HG02623 (cell line): ENCODE measurements around the gene ABCB7.
"Not testable (repeated sequence)": the region's sequence is repeated elsewhere in the genome, so short reads cannot be mapped to it uniquely, and the experiment has no call there.

Experiments used
- ATAC-seq: cut with Tn5 transposase; IDR thresholded peaks from one replicate; pipeline ENCODE4 v1.9.1; 2021; ENCODE audit warnings: moderate library complexity; ENCODE audit not compliant: unreplicated experiment

ABCB7 gene

DNA sequence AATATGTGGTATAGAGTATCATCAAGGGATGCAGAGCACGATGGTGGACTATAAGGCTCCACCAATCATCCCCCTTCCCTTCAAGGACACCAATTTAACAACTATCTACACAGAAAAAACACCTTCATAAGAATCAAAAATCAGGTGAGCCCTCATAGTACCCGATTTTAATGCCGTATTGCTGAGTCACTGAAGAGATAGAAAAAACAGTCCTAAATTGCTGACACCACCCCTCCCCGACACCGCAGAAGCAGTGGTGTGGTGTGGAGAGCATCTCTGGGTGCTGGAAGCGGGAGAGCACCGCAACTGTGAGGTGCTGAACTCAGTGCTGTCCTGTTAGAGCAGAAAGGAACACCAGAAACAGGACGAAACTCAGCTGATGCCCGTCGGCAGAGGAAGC, 49.3 kb downstream of the ABCB7 start:
- no peak for ATAC-seq

DNA sequence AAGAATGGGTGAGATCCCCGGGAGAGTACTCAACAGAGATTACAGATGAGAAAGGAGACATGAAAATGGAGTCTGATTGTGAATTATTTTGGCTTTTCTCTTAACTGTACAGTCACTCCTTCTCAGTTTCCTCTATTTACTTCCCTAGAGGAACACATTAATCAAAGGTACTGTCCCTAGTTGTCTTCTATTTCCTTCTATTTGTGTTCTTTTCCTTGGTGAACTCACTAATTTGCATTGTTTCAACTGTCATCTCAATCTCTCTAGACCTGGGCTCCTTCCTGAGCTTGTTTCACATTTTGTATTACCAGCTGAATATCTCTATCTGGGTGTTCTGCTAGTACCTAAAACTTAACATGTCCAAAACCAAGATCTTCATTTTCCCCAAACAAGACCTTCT, 59.8 kb downstream of the ABCB7 start:
- ATAC-seq = no peak

DNA sequence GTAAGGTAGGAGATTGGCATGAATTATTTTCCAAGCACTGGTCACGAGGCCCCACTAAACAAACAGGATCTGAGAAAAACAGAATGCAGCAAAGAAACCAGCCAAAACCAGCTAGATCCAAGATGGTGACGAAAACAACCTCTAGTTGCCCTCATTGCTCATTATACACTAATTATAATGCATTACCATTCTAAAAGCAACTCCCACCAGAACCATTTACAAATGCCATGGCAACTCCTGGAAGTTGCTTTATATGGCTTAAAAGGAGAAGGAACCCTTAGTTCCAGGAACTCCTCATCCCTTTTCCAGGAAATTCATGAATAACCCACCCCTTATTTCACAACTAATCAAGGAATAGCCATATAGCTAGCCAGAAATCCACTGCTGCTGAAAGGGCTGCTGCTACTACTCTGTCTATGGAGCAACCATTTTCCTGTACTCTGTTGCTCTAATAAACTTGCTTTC, 69.3 kb downstream of the ABCB7 start:
- no peak for ATAC-seq

DNA sequence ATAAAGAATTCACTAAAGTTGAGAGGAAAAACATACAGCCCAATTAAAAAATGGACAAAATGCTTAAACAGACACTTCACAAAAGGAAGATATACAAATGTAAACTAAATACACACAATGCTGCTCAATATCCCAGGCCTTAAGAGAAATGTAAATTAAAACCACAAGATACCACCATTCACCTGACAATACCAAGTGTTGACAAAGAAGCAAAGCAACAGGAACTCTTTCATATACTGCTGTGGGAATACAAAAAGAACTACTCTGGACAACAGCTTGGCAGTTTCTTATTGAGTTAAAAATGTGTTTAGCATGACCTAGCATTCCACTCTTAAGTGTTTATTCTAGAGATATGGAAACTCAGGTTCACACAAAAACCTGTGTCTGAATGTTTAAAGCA, 71.3 kb downstream of the ABCB7 start:
- ATAC-seq = no peak

DNA sequence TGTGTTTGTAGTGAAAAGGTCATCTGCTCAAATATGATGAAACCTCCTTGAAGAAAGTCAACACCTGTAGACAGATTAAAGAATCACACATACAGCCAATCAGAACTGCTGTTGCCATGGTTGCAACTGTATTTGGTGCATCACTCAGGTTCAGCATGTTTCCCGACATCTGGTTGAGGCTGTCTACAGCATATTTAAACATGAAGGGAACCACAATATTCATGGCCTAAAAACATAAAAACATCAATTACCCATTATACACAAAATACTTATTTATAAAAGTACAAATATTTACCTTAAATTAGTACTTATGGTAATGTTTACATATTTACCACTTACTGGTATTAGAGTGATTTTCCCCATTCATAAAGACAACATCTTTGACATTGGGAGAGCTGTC, 79.7 kb downstream of the ABCB7 start:
- no peak for ATAC-seq

DNA sequence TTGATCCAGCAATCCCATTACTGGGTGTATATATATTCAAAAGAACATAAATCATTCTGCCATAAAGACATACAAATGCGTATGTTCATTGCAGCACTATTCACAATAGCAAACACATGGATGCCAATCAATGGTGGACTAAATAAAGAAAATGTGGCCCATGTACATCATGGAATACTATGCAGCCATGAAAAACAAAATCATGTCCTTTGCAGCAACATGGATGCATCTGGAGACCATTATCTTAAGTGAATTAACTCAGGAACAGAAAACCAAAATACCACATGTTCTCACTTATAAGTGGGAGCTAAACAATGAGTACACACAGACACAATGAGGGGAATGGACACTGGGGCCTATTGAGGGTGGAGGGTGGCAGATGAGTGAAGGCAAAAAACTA, 81.6 kb downstream of the ABCB7 start:
- ATAC-seq = no peak

DNA sequence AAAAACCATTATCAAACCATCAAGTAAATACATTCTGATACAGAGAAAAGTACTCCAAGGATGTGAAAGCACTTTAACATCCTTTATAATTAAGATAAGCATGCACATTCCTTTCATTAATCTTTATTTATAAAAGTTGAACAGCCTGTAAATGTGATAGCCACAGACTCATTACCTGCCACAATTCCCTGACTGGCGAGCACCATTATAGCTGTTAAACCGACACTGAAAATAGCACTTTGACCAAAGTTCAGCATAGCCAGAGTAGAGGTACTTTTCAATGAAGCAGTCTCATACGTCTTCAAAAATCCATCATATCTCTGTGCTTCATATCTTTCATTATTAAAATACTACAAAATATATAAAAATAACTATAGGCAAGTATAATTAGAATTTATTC, 84.7 kb downstream of the ABCB7 start:
- no peak for ATAC-seq

DNA sequence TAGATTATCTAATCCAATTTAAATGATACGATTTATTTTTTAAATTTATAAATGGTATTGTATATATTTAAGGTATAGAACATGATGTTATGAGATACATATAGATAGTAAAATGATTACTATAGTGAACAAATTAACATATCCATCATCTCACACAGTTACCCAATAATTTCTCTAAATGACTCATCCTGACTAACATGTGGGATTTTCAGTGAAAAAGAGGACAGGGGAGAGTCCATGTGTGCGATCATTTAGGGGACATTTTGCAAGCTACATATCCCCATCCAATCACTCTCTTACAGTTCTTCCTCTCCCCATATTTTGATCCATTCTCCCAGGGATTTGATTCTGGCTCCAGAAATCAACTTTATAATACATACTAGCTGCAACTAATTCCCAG, 88.2 kb downstream of the ABCB7 start:
- no peak for ATAC-seq

DNA sequence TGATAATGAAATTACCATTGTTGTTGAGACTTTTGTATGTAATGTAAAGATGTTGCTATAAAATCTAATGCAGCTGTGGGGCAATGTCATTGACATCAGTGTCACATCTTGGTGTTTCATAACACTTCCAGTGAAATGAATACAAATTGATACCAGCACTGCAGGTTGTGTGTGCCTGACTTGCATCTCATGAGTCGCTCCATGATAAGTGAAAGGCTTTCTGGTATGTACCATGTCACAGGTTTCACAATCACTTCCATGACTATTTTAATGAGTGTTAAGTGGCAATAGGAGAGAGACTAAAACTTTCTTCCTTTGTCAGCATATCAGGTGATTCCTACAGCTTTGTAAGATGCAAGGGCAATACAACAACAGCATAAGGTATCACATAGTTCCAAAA, 94.4 kb downstream of the ABCB7 start:
- ATAC-seq = no peak

DNA sequence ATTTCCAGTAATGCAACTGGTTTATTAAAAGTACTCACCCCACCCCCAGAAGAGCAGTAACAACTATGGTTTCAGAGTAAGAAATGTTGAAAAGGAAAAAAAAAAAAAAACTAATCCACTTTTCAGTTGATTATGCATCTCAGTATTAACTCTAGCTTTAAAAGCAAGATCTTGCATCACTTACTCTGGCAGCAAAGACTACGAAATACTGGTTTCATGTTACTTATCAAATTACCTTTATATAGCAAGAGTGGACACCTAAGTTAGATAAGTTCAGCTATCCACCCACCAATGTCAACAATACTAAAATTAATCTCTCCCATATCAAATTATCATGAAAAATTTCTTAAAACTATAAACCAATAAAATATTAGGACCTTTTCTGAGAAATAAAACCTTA, 105.0 kb downstream of the ABCB7 start:
- ATAC-seq = no peak

DNA sequence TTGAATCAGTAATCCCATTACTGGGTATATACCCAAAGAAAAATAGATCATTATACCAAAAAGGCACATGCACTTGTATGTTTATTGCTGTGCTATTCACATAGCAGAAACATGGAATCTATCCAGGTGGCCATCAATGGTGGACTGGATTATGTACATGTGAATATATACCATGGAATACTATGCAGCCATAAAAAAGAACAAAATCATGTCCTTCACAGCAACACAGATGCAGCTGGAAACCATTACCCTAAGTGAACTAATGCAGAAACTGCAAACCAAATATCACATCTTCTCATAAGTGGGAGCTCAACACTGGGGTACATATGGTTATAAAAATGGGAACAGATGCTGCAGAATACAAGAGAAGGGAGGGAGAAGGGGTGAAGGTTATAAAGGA, 110.7 kb downstream of the ABCB7 start:
- ATAC-seq = no peak

DNA sequence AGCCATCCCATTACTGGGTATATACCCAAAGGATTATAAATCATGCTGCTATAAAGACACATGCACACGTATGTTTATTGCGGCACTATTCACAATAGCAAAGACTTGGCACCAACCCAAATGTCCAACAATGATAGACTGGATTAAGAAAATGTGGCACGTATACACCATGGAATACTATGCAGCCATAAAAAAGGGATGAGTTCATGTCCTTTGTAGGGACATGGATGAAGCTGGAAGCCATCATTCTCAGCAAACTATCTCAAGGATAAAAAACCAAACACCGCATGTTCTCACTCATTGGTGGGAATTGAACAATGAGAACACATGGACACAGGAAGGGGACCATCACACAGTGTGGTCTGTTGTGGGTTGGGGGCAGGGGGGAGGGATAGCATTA, 111.9 kb downstream of the ABCB7 start:
- ATAC-seq = not testable (repeated sequence)

DNA sequence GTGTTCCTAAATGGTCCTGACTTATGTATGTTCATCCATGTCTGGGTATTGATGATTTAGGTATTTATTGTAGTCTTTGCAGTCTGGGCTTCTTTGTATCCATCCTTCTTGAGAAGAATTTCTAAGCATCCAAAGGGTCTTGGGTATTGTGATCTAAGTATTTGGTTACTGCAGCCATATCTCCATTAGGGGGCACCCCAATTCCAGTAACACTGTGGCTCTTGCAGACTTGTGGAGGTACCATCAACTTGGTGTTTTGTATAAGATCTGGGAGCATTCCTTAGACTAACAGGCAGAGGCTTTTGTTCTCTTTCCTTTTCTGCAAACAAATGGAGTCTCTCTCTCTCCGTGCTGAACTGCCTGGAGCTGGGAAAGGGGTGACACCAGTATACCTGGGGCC, 117.2 kb downstream of the ABCB7 start:
- ATAC-seq = no peak
